ENCODE data around the gene IFIT2.

IFIT2 gene

DNA sequence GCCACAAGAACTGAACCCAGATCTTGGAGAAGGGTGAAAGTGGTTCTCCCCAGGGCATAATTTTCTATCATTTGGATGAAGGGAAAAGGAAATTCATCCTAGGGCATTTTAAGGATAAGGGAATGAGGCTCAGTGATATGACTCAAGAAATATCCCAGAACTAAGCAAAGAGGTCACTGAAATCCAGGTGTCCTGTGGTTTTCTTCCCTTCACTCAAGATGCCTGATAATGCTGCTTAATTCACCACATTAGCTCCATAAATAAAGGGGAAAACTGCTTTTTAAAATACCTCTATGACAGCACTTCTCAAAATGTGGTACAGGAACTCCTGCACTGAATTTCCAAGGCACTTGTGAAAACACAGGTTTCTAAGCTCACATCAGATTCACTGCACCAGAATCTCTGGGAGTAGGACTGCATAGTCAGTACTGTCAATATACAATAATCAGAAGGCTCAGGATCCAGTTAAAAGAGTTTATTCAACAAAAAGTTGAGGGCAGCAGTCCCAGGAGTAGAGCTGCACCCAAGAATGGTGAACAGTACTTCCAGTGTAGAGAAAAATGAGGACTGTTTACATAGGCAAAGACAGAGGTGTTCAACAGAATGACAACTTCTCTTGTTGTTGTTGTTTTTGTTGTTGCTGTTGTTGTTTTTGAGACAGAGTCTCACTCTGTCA, 28.8 kb downstream of the IFIT2 start:
- TF ChIP-seq YY1 (IDR thresholded peaks at IDR 0.05; ENCODE audit: low read depth) (no peak), CREB1 (IDR thresholded peaks at IDR 0.05; ENCODE audit: low read depth) (no peak), CEBPB (IDR thresholded peaks at IDR 0.05) (no peak), TAF1 (IDR thresholded peaks at IDR 0.05; ENCODE audit: low read depth) (no peak)
- TF ChIP-seq, protein P1, sequence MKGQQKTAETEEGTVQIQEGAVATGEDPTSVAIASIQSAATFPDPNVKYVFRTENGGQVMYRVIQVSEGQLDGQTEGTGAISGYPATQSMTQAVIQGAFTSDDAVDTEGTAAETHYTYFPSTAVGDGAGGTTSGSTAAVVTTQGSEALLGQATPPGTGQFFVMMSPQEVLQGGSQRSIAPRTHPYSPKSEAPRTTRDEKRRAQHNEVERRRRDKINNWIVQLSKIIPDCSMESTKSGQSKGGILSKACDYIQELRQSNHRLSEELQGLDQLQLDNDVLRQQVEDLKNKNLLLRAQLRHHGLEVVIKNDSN (IDR thresholded peaks at IDR 0.05) = no peak

DNA sequence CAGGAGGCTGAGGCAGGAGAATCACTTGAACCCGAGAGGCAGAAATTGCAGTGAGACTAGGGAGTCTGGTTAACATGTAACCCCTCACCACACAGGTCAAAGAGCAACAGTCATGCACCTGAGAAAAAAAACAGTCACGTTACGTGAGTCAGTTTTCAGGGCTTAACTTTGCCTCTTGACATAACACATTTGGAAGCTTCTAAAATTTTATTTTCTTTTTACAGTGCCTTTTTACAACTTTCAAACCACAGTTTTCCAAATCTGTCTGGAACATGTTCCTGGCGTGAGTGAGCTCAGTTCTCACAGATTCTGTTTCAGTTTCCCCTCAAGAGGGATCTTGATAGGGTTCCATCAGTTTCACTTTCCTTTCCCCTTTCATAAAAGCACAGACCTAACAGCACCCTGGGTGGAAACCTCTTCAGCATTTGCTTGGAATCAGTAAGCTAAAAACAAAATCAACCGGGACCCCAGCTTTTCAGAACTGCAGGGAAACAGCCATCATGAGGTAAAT, 30.3 kb downstream of the IFIT2 start:
- TF ChIP-seq EP300 (IDR thresholded peaks at IDR 0.05; ENCODE audit: borderline replicate concordance) (no peak), FOXM1 (IDR thresholded peaks at IDR 0.05; ENCODE audit: borderline replicate concordance, low read depth) (no peak), CEBPB (IDR thresholded peaks at IDR 0.05) (no peak), TEAD4 (IDR thresholded peaks at IDR 0.05) (no peak), TAF1 (IDR thresholded peaks at IDR 0.05; ENCODE audit: low read depth) (no peak), NFIC (IDR thresholded peaks at IDR 0.05) (no peak), TCF12 (IDR thresholded peaks at IDR 0.05; ENCODE audit: low read depth) (no peak), RAD21 (IDR thresholded peaks at IDR 0.05; ENCODE audit: low read depth) (no peak), EGR1 (IDR thresholded peaks at IDR 0.05) (no peak), YY1 (IDR thresholded peaks at IDR 0.05; ENCODE audit: low read depth) (no peak), CREB1 (IDR thresholded peaks at IDR 0.05; ENCODE audit: low read depth) (no peak), ZBTB7A (IDR thresholded peaks at IDR 0.05; ENCODE audit: low read depth) (no peak)
- TF ChIP-seq, protein P2, sequence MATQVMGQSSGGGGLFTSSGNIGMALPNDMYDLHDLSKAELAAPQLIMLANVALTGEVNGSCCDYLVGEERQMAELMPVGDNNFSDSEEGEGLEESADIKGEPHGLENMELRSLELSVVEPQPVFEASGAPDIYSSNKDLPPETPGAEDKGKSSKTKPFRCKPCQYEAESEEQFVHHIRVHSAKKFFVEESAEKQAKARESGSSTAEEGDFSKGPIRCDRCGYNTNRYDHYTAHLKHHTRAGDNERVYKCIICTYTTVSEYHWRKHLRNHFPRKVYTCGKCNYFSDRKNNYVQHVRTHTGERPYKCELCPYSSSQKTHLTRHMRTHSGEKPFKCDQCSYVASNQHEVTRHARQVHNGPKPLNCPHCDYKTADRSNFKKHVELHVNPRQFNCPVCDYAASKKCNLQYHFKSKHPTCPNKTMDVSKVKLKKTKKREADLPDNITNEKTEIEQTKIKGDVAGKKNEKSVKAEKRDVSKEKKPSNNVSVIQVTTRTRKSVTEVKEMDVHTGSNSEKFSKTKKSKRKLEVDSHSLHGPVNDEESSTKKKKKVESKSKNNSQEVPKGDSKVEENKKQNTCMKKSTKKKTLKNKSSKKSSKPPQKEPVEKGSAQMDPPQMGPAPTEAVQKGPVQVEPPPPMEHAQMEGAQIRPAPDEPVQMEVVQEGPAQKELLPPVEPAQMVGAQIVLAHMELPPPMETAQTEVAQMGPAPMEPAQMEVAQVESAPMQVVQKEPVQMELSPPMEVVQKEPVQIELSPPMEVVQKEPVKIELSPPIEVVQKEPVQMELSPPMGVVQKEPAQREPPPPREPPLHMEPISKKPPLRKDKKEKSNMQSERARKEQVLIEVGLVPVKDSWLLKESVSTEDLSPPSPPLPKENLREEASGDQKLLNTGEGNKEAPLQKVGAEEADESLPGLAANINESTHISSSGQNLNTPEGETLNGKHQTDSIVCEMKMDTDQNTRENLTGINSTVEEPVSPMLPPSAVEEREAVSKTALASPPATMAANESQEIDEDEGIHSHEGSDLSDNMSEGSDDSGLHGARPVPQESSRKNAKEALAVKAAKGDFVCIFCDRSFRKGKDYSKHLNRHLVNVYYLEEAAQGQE (IDR thresholded peaks at IDR 0.05; ENCODE audit: low read depth) = no peak
- TF ChIP-seq, protein P1 (IDR thresholded peaks at IDR 0.05) = no peak
- TF ChIP-seq, protein P3, sequence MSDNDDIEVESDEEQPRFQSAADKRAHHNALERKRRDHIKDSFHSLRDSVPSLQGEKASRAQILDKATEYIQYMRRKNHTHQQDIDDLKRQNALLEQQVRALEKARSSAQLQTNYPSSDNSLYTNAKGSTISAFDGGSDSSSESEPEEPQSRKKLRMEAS (IDR thresholded peaks at IDR 0.05) = no peak

DNA sequence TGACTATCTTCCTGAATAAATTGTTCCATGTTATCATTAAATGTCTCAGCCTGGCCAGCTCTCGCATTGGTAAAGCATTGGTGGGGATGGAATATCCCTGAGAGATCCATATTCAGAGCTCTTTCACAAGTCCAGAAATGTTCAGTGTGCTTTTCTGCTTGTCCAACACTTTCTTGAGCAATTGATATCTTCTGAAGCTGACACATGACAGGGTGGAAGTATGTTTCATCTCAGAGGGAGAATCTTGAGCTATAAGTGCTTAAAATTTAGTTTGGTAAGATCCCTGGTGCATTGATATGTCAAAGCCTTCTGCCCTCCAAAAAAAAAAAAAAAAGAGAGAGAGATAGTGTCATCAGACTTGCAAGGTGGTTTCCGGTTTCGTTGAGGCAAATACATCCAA, 33.4 kb downstream of the IFIT2 start:
- TF ChIP-seq EGR1 (IDR thresholded peaks at IDR 0.05) (no peak), YY1 (IDR thresholded peaks at IDR 0.05; ENCODE audit: low read depth) (no peak), TAF1 (IDR thresholded peaks at IDR 0.05; ENCODE audit: low read depth) (no peak), CEBPB (IDR thresholded peaks at IDR 0.05) (no peak), CREB1 (IDR thresholded peaks at IDR 0.05; ENCODE audit: low read depth) (no peak), NFIC (IDR thresholded peaks at IDR 0.05) (no peak), EP300 (IDR thresholded peaks at IDR 0.05; ENCODE audit: borderline replicate concordance) (no peak), TEAD4 (IDR thresholded peaks at IDR 0.05) (no peak), RAD21 (IDR thresholded peaks at IDR 0.05; ENCODE audit: low read depth) (no peak)
- TF ChIP-seq, protein P1 (IDR thresholded peaks at IDR 0.05) = no peak
- TF ChIP-seq, protein P3 (IDR thresholded peaks at IDR 0.05) = no peak
- TF ChIP-seq, protein P2 (IDR thresholded peaks at IDR 0.05; ENCODE audit: low read depth) = no peak

DNA sequence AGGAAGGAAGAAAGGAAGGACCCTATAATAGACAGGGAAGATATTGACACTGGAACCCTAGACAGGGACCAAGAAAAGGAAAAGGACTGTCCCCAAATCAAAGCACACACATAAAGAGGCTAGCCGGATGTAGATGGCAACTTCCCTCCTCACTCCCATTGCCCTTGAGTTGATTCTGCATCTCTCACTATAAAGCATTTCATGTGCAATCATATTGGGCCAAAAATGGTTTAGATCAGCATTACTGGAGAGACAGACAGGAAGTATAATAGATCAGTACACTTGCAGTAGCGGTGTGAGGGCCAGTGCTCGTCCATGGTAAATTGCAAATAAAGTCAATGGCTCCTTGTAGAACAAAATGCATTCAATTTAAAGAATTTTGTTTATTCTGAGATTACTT, 34.4 kb downstream of the IFIT2 start:
- TF ChIP-seq TCF12 (IDR thresholded peaks at IDR 0.05; ENCODE audit: low read depth) (no peak), TAF1 (IDR thresholded peaks at IDR 0.05; ENCODE audit: low read depth) (no peak), NFIC (IDR thresholded peaks at IDR 0.05) (no peak), ZBTB7A (IDR thresholded peaks at IDR 0.05; ENCODE audit: low read depth) (no peak)
- TF ChIP-seq, protein P3 (IDR thresholded peaks at IDR 0.05) = no peak
- TF ChIP-seq, protein P2 (IDR thresholded peaks at IDR 0.05; ENCODE audit: low read depth) = no peak

All from Ishikawa (cell line).